IMR-90 (cell line): ENCODE data around the gene EFCAB8. TPM values are rescaled to one million over a fixed set of nuclear protein-coding genes. Genes with fewer than 3 reads are reported as not detected.

Experiments
- ATAC-seq: fragments of 200-7000 bp; cut with Tn5 transposase; 2 replicates; pipeline ENCODE4 v1.9.1; 2020; ENCODE audit warnings: low read depth, mild to moderate bottlenecking, moderate library complexity
- BruUV-seq: library from RNA; stranded (reverse); fragments of 400-500 nt; replicated peaks from 2 replicates; lab custom pipeline; 2021; lab: Mats Ljungman, UMichigan
- CTCF ChIA-PET: fragments of 300-600 bp; formaldehyde crosslinking; extraction: SDS; loops from one replicate; lab custom pipeline; 2021; ENCODE audit warnings: antibody characterized with exemption; lab: Yijun Ruan, JAX
- POLR2A ChIA-PET: fragments of 300-600 bp; sonication (Branson Sonifier 250); formaldehyde crosslinking; loops from one replicate; lab custom pipeline; 2022; ENCODE audit warnings: antibody characterized with exemption; ENCODE audit not compliant: unreplicated experiment; lab: Charles Lee
- DNase-seq: peaks from one replicate; pipeline ENCODE4 v3.0.0; 2013
- H2AFZ ChIP-seq: replicated peaks from 2 replicates; pipeline ENCODE3; 2013; ENCODE audit warnings: low read length, mild to moderate bottlenecking; ENCODE audit not compliant: poor library complexity
- H2AK5ac ChIP-seq: 2 replicates; pipeline ENCODE4 v1.6.1; 2013; ENCODE audit warnings: low read depth, low read length, inconsistent platforms
- H2AK9ac ChIP-seq: replicated peaks from 2 replicates; pipeline ENCODE3; 2013; ENCODE audit warnings: mild to moderate bottlenecking, low read depth, low read length, moderate library complexity; ENCODE audit not compliant: poor library complexity
- H2BK120ac ChIP-seq: 2 replicates; pipeline ENCODE4 v1.6.1; 2013; ENCODE audit warnings: low read depth, low read length, inconsistent platforms
- H2BK15ac ChIP-seq: 3 replicates; pipeline ENCODE4 v1.6.1; 2013; ENCODE audit warnings: low read depth, low read length, inconsistent platforms
- H2BK20ac ChIP-seq: 2 replicates; pipeline ENCODE4 v1.6.1; 2013; ENCODE audit warnings: low read depth, mild to moderate bottlenecking, inconsistent platforms, low read length, moderate library complexity
- H2BK5ac ChIP-seq: 2 replicates; pipeline ENCODE4 v1.6.1; 2013; ENCODE audit warnings: mild to moderate bottlenecking, low read depth, low read length, inconsistent platforms; ENCODE audit not compliant: poor library complexity, severe bottlenecking
- H3K14ac ChIP-seq: replicated peaks from 2 replicates; pipeline ENCODE4 v1.6.1; 2013; ENCODE audit warnings: low read depth, low read length, inconsistent platforms
- H3K18ac ChIP-seq: 2 replicates; pipeline ENCODE4 v1.6.1; 2013; ENCODE audit warnings: low read depth, low read length, control low read depth
- H3K23ac ChIP-seq: 2 replicates; pipeline ENCODE4 v1.6.1; 2013; ENCODE audit warnings: low read depth, low read length, inconsistent platforms
- H3K27ac ChIP-seq: 2 replicates; pipeline ENCODE4 v1.5.1; 2013; ENCODE audit warnings: mild to moderate bottlenecking, control low read depth, low read length; ENCODE audit not compliant: insufficient read depth
- H3K27me3 ChIP-seq: 2 replicates; pipeline ENCODE4 v1.6.1; 2013; ENCODE audit warnings: low read length; ENCODE audit not compliant: control insufficient read depth, insufficient read depth
- H3K36me3 ChIP-seq: 2 replicates; pipeline ENCODE4 v1.6.1; 2013; ENCODE audit warnings: low read length, mixed read lengths; ENCODE audit not compliant: control insufficient read depth, insufficient read depth
- H3K4ac ChIP-seq: 2 replicates; pipeline ENCODE4 v1.6.1; 2013; ENCODE audit warnings: low read depth, low read length, inconsistent platforms
- H3K4me1 ChIP-seq: 2 replicates; pipeline ENCODE4 v1.6.1; 2013; ENCODE audit warnings: low read length, mixed read lengths; ENCODE audit not compliant: control insufficient read depth, insufficient read depth
- H3K4me2 ChIP-seq: 2 replicates; pipeline ENCODE4 v1.6.1; 2013; ENCODE audit warnings: low read depth, mild to moderate bottlenecking, control low read depth, low read length, moderate library complexity
- H3K4me3 ChIP-seq: 2 replicates; pipeline ENCODE4 v1.5.1; 2013; ENCODE audit warnings: low read depth, mild to moderate bottlenecking, control low read depth, low read length, moderate library complexity; ENCODE audit not compliant: insufficient read depth
- H3K56ac ChIP-seq: 2 replicates; pipeline ENCODE4 v1.6.1; 2013; ENCODE audit warnings: low read length, inconsistent platforms; ENCODE audit not compliant: insufficient read depth; ENCODE audit errors: extremely low read depth
- H3K79me1 ChIP-seq, 2 experiments: 2 replicates each; pipeline ENCODE4 v1.6.1; 2013; ENCODE audit warnings: low read length in 2 of 2, inconsistent platforms in 1 of 2, low read depth in 1 of 2
- H3K9ac ChIP-seq: 2 replicates; pipeline ENCODE4 v1.6.1; 2013; ENCODE audit warnings: low read depth, low read length, control low read depth
- H3K9me1 ChIP-seq: 2 replicates; pipeline ENCODE4 v1.6.1; 2013; ENCODE audit warnings: low read length, inconsistent platforms; ENCODE audit not compliant: insufficient read depth
- H3K9me3 ChIP-seq: 2 replicates; pipeline ENCODE4 v1.6.1; 2013; ENCODE audit warnings: low read length; ENCODE audit not compliant: control insufficient read depth, insufficient read depth
- H4K20me1 ChIP-seq: 2 replicates; pipeline ENCODE4 v1.6.1; 2013; ENCODE audit warnings: low read length, inconsistent platforms; ENCODE audit not compliant: insufficient read depth
- H4K5ac ChIP-seq: 2 replicates; pipeline ENCODE4 v1.6.1; 2013; ENCODE audit warnings: mild to moderate bottlenecking, low read depth, low read length, control low read depth
- H4K8ac ChIP-seq, 2 experiments: 2 replicates each; pipeline ENCODE4 v1.6.1; 2013; ENCODE audit warnings: low read depth in 2 of 2, low read length in 2 of 2, control low read depth in 1 of 2, inconsistent platforms in 1 of 2
- H4K91ac ChIP-seq: 2 replicates; pipeline ENCODE4 v1.6.1; 2013; ENCODE audit warnings: low read depth, low read length, inconsistent platforms; ENCODE audit not compliant: insufficient read depth
- dilution Hi-C: fragments of 300-500 bp; cut with HindIII; formaldehyde crosslinking; loops from one replicate; pipeline ENCODE4 v1.14.3; 2018; ENCODE audit warnings: low sequenced_read_pairs; ENCODE audit not compliant: unreplicated experiment
- in situ Hi-C: fragments of 300-500 bp; cut with MboI; formaldehyde crosslinking; loops from 3 replicates; pipeline ENCODE4 v1.14.3; 2019; ENCODE audit warnings: low sequenced_read_pairs, inconsistent platforms, mixed read lengths
- intact Hi-C: fragments of 100-400 bp; cut with micrococcal nuclease; formaldehyde crosslinking; loops from 2 replicates; pipeline ENCODE4 v1.10.0; 2022
- polyA plus RNA-seq, 3 experiments: library from polyadenylated mRNA; depleted of rRNA; stranded (reverse); fragments of >200 nt; gene quantifications; 2 replicates each; pipeline ENCODE4 v1.2.3, GENCODE V29; 2012; ENCODE audit warnings: low replicate concordance in 1 of 3
- total RNA-seq: library from RNA; depleted of rRNA; stranded (reverse); fragments of >200 nt; gene quantifications from 2 replicates; pipeline ENCODE4 v1.2.3, GENCODE V29; 2012
- TF ChIP-seq, protein P1 (sequence below): fragments of 150-350 bp; IDR thresholded peaks from 2 replicates; pipeline ENCODE4 v1.6.1; 2016; ENCODE audit warnings: low read depth, mild to moderate bottlenecking, low read length, moderate library complexity, borderline replicate concordance

The EFCAB8 gene
- total and polyA plus RNA-seq, 2 of the 4 experiments (the other 2 are of a cell fraction): not detected

DNA sequence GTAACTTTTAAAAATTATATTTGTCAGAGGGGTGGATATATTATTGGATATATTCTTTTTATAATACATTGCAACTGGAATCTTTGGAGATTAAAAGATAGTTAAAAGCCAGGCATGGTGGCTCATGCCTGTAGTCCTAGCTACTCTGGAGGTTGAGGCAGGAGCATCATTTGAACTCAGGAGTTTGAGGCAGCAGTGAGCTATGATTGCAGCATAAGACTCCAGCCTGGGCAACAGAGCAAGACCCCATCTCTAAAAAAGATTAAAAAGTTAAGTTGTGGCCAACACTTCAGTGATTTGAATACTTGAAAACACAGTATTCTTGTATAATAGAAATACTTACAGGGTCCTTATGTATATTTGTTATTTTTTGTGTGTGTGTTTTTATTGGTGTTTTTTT, 23.8 kb upstream of the EFCAB8 start:
- H2BK15ac ChIP-seq: no peak overlapping the region
- H3K4me2 ChIP-seq: no peak overlapping the region
- TF ChIP-seq, protein P1, sequence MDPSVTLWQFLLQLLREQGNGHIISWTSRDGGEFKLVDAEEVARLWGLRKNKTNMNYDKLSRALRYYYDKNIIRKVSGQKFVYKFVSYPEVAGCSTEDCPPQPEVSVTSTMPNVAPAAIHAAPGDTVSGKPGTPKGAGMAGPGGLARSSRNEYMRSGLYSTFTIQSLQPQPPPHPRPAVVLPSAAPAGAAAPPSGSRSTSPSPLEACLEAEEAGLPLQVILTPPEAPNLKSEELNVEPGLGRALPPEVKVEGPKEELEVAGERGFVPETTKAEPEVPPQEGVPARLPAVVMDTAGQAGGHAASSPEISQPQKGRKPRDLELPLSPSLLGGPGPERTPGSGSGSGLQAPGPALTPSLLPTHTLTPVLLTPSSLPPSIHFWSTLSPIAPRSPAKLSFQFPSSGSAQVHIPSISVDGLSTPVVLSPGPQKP: no peak
- dilution Hi-C loops (no loop called here), in situ Hi-C loops (no loop called here), intact Hi-C loops (no loop called here)
- no peak overlapping the region for H2BK5ac ChIP-seq
- H2BK20ac ChIP-seq: no peak overlapping the region
- H3K79me1 ChIP-seq: peaks cover 36 to 74% of the 10 kb centered on the region in 2 experiments
- H3K18ac ChIP-seq: no peak overlapping the region
- no peak overlapping the region for H3K23ac ChIP-seq
- H4K5ac ChIP-seq: no peak overlapping the region
- no peak overlapping the region for H3K56ac ChIP-seq
- ChIA-PET POLR2A (no interaction called here), CTCF (no interaction called here)
- H4K8ac ChIP-seq: no peak overlapping the region
- H2AFZ ChIP-seq: no peak overlapping the region
- H2AK5ac ChIP-seq: no peak overlapping the region
- no peak overlapping the region for H2AK9ac ChIP-seq
- H3K4ac ChIP-seq: no peak overlapping the region
- peaks cover 74% of the 10 kb centered on the region for H4K20me1 ChIP-seq
- H3K9me1 ChIP-seq: peaks cover 3% of the 10 kb centered on the region; the same call in 1 of the 2 replicates
- H4K91ac ChIP-seq: no peak overlapping the region
- no TSS peak for BruUV-seq
- H3K4me1 ChIP-seq: peaks cover 4% of the 10 kb centered on the region
- H3K27ac ChIP-seq: no peak overlapping the region
- H3K4me3 ChIP-seq: no peak overlapping the region
- H3K14ac ChIP-seq: no peak overlapping the region
- no peak for ATAC-seq
- no peak overlapping the region for H2BK120ac ChIP-seq
- H3K27me3 ChIP-seq: no peaks in the 10 kb centered on the region
- H3K36me3 ChIP-seq: peaks cover 45% of the 10 kb centered on the region
- no peak for DNase-seq
- no peak overlapping the region for H3K9ac ChIP-seq
- no peaks in the 10 kb centered on the region for H3K9me3 ChIP-seq
